ENCODE data around the gene PPP1R9A.

Gene PPP1R9A

DNA sequence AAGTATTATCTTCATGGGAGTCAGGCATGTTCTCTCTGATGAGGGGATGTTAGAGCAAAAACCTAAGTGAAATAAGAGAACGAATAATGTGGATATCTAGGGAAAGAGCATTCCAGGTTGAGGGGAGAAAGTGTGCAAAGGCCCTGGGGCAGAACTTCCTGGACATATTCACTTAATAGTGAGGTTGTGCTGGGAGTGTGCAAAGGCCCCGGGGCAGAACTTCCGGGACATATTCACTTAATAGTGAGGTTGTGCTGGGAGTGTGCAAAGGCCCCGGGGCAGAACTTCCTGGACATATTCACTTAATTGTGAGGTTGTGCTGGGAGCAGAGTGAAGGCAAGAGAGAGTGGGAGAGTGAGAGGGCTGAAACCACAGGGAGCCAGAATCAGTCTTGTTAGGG is 405.2 kb downstream of the PPP1R9A start:
- no peak for DNase-seq (ENCODE audit: low read depth)
- no peak overlapping the region for H3K4me3 ChIP-seq (ENCODE audit: low read depth, low read length)
- TF ChIP-seq, protein P1, sequence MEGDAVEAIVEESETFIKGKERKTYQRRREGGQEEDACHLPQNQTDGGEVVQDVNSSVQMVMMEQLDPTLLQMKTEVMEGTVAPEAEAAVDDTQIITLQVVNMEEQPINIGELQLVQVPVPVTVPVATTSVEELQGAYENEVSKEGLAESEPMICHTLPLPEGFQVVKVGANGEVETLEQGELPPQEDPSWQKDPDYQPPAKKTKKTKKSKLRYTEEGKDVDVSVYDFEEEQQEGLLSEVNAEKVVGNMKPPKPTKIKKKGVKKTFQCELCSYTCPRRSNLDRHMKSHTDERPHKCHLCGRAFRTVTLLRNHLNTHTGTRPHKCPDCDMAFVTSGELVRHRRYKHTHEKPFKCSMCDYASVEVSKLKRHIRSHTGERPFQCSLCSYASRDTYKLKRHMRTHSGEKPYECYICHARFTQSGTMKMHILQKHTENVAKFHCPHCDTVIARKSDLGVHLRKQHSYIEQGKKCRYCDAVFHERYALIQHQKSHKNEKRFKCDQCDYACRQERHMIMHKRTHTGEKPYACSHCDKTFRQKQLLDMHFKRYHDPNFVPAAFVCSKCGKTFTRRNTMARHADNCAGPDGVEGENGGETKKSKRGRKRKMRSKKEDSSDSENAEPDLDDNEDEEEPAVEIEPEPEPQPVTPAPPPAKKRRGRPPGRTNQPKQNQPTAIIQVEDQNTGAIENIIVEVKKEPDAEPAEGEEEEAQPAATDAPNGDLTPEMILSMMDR (IDR thresholded peaks at IDR 0.05; ENCODE audit: low read depth, low read length, missing control alignments): no peak
- in situ Hi-C loops (cut with HindIII; ENCODE audit: low sequenced_read_pairs): no loop called here

DNA sequence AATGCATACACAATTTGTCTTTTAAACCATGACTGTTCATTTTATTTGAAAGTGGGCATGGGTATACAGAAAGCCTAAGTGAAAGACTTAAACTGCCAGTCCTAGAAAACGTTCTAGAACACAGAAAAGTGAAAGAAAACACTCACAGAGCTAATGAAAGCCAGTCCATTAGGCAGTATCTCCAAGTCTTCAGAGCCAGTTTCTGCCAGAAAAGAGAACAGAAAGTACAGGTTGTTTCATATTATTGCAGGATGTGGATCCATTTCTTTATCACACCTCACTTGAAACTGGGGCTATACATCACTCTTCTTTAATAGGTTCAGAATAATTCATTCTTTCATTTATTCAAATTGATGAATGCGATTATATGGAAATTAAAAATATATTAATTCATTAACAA is 409.2 kb downstream of the PPP1R9A start:
- in situ Hi-C loops (cut with HindIII; ENCODE audit: low sequenced_read_pairs): no loop called here
- TF ChIP-seq, protein P1 (IDR thresholded peaks at IDR 0.05; ENCODE audit: low read depth, low read length, missing control alignments): no peak
- DNase-seq (ENCODE audit: low read depth): no peak

DNA sequence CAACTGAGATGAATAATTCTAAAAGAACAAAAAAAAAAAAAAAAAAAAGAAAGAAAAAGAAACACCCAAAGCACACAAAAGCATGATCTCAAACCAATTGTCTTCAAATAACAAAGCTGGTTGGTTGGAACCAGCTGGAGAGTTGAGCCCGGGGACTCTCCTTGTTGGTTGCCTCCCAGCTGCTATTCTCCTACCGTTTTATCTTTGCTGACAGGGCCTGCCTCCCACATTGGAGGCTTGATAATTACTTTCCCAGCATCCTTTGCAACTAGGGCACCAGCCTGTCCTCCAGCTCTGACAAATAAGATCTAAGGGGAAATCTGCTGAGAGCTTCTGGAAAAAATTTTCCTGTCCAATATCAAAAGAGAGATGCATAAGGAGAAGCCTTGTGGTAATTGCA is 410.2 kb downstream of the PPP1R9A start:
- TF ChIP-seq, protein P1 (IDR thresholded peaks at IDR 0.05; ENCODE audit: low read depth, low read length, missing control alignments): no peak
- no peak overlapping the region for H3K4me3 ChIP-seq (ENCODE audit: low read depth, low read length)
- DNase-seq (ENCODE audit: low read depth): no peak
- in situ Hi-C loops (cut with HindIII; ENCODE audit: low sequenced_read_pairs): no loop called here

More for the DNA sequence above, 409.2 kb downstream of the PPP1R9A start:
- H3K4me3 ChIP-seq (ENCODE audit: low read depth, low read length): no peak overlapping the region

DNA sequence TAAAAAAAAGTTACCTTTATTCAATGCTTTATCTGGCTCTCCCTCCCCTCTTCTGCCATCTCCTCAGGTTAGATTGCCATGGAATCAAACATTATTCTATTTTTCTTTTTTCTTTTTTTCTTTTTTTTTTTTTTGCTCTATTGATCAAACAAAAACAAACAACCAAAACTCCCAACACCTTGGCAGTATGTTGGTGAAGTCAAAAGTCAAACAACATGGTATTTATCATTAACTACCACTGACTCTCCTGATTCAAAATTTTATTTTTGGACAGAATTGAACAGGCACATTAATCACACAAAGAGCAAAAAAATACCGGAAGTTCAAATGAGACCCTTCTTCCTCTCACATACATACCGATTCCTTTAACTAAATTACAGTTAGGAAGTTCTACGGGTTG is 410.6 kb downstream of the PPP1R9A start:
- TF ChIP-seq, protein P1 (IDR thresholded peaks at IDR 0.05; ENCODE audit: low read depth, low read length, missing control alignments): no peak

DNA sequence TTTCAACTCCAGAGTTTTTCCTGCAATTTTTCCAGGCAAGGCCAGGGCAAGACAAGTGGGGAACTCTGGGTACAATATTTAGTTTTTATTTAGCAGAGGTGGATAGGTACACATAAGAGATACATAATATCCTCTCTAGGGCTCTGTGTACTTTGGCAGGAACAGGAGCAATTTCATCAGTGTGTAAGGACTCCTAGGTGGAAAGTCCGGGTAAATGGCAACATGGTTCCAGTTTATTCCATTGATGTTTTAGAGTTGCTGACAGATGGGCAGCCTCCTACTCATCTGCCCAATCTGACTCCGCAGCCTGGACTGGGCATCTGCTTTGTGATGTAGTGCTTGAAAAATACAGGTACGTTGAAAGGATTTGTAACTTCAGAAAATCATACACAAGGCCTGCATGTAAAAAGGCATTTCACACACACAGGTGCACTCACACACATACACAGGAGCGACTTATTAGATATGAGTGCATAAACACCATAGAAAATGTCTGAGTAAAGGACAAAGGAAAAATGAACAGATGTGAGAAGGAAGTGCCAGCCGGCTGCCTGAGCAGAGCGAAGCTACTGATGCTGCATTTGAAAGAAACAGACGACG is 411.2 kb downstream of the PPP1R9A start:
- TF ChIP-seq, protein P1 (IDR thresholded peaks at IDR 0.05; ENCODE audit: low read depth, low read length, missing control alignments): no peak
- no peak for DNase-seq (ENCODE audit: low read depth)
- in situ Hi-C loops (cut with HindIII; ENCODE audit: low sequenced_read_pairs): no loop called here
- H3K4me3 ChIP-seq (ENCODE audit: low read depth, low read length): no peak overlapping the region

More for the DNA sequence above, 410.6 kb downstream of the PPP1R9A start:
- no peak for DNase-seq (ENCODE audit: low read depth)
- in situ Hi-C loops (cut with HindIII; ENCODE audit: low sequenced_read_pairs): no loop called here
- H3K4me3 ChIP-seq (ENCODE audit: low read depth, low read length): no peak overlapping the region

DNA sequence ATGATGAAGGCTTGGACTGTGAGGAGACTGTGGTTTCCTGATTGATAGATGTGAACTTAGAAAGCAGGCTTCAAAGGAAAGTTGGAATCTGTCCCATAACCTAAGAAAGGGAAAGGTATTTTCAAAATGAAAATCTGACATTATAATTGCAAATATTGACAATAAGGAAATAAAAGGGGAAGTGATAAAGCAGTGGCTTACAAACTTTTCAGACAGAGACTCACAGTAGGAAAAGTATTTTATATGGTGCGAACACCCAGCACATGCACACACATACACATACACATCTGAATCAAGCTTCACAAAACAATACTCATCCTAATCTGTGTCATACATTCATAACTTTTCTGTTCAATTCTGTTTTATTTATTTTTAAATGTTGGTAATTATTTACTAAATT is 412.2 kb downstream of the PPP1R9A start:
- in situ Hi-C loops (cut with HindIII; ENCODE audit: low sequenced_read_pairs): no loop called here

More for the DNA sequence above, 412.2 kb downstream of the PPP1R9A start:
- DNase-seq (ENCODE audit: low read depth): no peak
- H3K4me3 ChIP-seq (ENCODE audit: low read depth, low read length): no peak overlapping the region
- TF ChIP-seq, protein P1 (IDR thresholded peaks at IDR 0.05; ENCODE audit: low read depth, low read length, missing control alignments): no peak

Data from astrocyte of the cerebellum (primary cell).